ENCODE results near the gene PRR5L.

PRR5L gene

GRCh38 chr11:36264011-36264972, 31.8 kb upstream of the PRR5L start:
- no peak overlapping the region for H3K9ac ChIP-seq (ENCODE audit: low read depth in 1 of 2, low read length in 2 of 2)
- peaks cover 0 to 2% of the 10 kb centered on the region in 2 donors for H3K27me3 ChIP-seq (ENCODE audit: control insufficient read depth in 1 of 2, insufficient read depth in 2 of 2, low read length in 2 of 2)
- no peak overlapping the region for H3K4me3 ChIP-seq (ENCODE audit: low read depth in 1 of 2, low read length in 2 of 2)
- no peaks in the 10 kb centered on the region for H3K4me1 ChIP-seq (ENCODE audit: control insufficient read depth in 1 of 2, insufficient read depth in 2 of 2, low read length in 2 of 2)
- H3K9me3 ChIP-seq (ENCODE audit: control insufficient read depth in 1 of 2, low read length in 2 of 2), result no peaks in the 10 kb centered on the region
- H3K36me3 ChIP-seq (ENCODE audit: control insufficient read depth in 1 of 2, insufficient read depth in 2 of 2, low read length in 2 of 2), result no peaks in the 10 kb centered on the region
- H3K27ac ChIP-seq (ENCODE audit: low read depth, low read length), result no peak overlapping the region

GRCh38 chr11:36264973-36265344, 31.1 kb upstream of the PRR5L start:
- H3K27me3 ChIP-seq (ENCODE audit: control insufficient read depth in 1 of 2, insufficient read depth in 2 of 2, low read length in 2 of 2), result peaks cover 0 to 2% of the 10 kb centered on the region in 2 donors
- no peaks in the 10 kb centered on the region for H3K9me3 ChIP-seq (ENCODE audit: control insufficient read depth in 1 of 2, low read length in 2 of 2)
- no peaks in the 10 kb centered on the region for H3K36me3 ChIP-seq (ENCODE audit: control insufficient read depth in 1 of 2, insufficient read depth in 2 of 2, low read length in 2 of 2)
- H3K4me3 ChIP-seq (ENCODE audit: low read depth in 1 of 2, low read length in 2 of 2), result no peak overlapping the region
- no peak overlapping the region for H3K27ac ChIP-seq (ENCODE audit: low read depth, low read length)
- no peaks in the 10 kb centered on the region for H3K4me1 ChIP-seq (ENCODE audit: control insufficient read depth in 1 of 2, insufficient read depth in 2 of 2, low read length in 2 of 2)
- H3K9ac ChIP-seq (ENCODE audit: low read depth in 1 of 2, low read length in 2 of 2), result no peak overlapping the region

GRCh38 chr11:36265793-36266628, 30.1 kb upstream of the PRR5L start:
- Histone ChIP-seq H3K27ac (ENCODE audit: low read depth, low read length) (no peak overlapping the region), H3K9me3 (ENCODE audit: control insufficient read depth in 1 of 2, low read length in 2 of 2) (no peaks in the 10 kb centered on the region), H3K4me1 (ENCODE audit: control insufficient read depth in 1 of 2, insufficient read depth in 2 of 2, low read length in 2 of 2) (no peaks in the 10 kb centered on the region), H3K27me3 (ENCODE audit: control insufficient read depth in 1 of 2, insufficient read depth in 2 of 2, low read length in 2 of 2) (peaks cover 0 to 2% of the 10 kb centered on the region in 2 donors), H3K4me3 (ENCODE audit: low read depth in 1 of 2, low read length in 2 of 2) (no peak overlapping the region), H3K36me3 (ENCODE audit: control insufficient read depth in 1 of 2, insufficient read depth in 2 of 2, low read length in 2 of 2) (peaks cover 0 to under 1% of the 10 kb centered on the region in 2 donors), H3K9ac (ENCODE audit: low read depth in 1 of 2, low read length in 2 of 2) (no peak overlapping the region)

- H3K27ac ChIP-seq (ENCODE audit: low read depth, low read length), result no peak overlapping the region
- H3K4me3 ChIP-seq (ENCODE audit: low read depth in 1 of 2, low read length in 2 of 2), result no peak overlapping the region
- H3K9me3 ChIP-seq (ENCODE audit: control insufficient read depth in 1 of 2, low read length in 2 of 2), result no peaks in the 10 kb centered on the region
- no peaks in the 10 kb centered on the region for H3K4me1 ChIP-seq (ENCODE audit: control insufficient read depth in 1 of 2, insufficient read depth in 2 of 2, low read length in 2 of 2)
- H3K36me3 ChIP-seq (ENCODE audit: control insufficient read depth in 1 of 2, insufficient read depth in 2 of 2, low read length in 2 of 2), result peaks cover 0 to 8% of the 10 kb centered on the region in 2 donors
- H3K9ac ChIP-seq (ENCODE audit: low read depth in 1 of 2, low read length in 2 of 2), result no peak overlapping the region
- H3K27me3 ChIP-seq (ENCODE audit: control insufficient read depth in 1 of 2, insufficient read depth in 2 of 2, low read length in 2 of 2), result peaks cover 0 to 2% of the 10 kb centered on the region in 2 donors
Observed at GRCh38 chr11:36266767-36267166, 29.3 kb upstream of the PRR5L start.

- Histone ChIP-seq H3K9ac (ENCODE audit: low read depth in 1 of 2, low read length in 2 of 2) (no peak overlapping the region), H3K27ac (ENCODE audit: low read depth, low read length) (no peak overlapping the region), H3K27me3 (ENCODE audit: control insufficient read depth in 1 of 2, insufficient read depth in 2 of 2, low read length in 2 of 2) (no peaks in the 10 kb centered on the region), H3K36me3 (ENCODE audit: control insufficient read depth in 1 of 2, insufficient read depth in 2 of 2, low read length in 2 of 2) (peaks cover 9 to 24% of the 10 kb centered on the region in 2 donors), H3K4me1 (ENCODE audit: control insufficient read depth in 1 of 2, insufficient read depth in 2 of 2, low read length in 2 of 2) (no peaks in the 10 kb centered on the region), H3K9me3 (ENCODE audit: control insufficient read depth in 1 of 2, low read length in 2 of 2) (no peaks in the 10 kb centered on the region), H3K4me3 (ENCODE audit: low read depth in 1 of 2, low read length in 2 of 2) (no peak overlapping the region)
Observed at GRCh38 chr11:36268337-36268985, 27.6 kb upstream of the PRR5L start.

GRCh38 chr11:36270701-36271100, 25.4 kb upstream of the PRR5L start:
- H3K36me3 ChIP-seq (ENCODE audit: control insufficient read depth in 1 of 2, insufficient read depth in 2 of 2, low read length in 2 of 2), result peaks cover 19 to 39% of the 10 kb centered on the region in 2 donors
- no peaks in the 10 kb centered on the region for H3K27me3 ChIP-seq (ENCODE audit: control insufficient read depth in 1 of 2, insufficient read depth in 2 of 2, low read length in 2 of 2)
- no peaks in the 10 kb centered on the region for H3K4me1 ChIP-seq (ENCODE audit: control insufficient read depth in 1 of 2, insufficient read depth in 2 of 2, low read length in 2 of 2)
- no peaks in the 10 kb centered on the region for H3K9me3 ChIP-seq (ENCODE audit: control insufficient read depth in 1 of 2, low read length in 2 of 2)
- no peak overlapping the region for H3K27ac ChIP-seq (ENCODE audit: low read depth, low read length)
- no peak overlapping the region for H3K9ac ChIP-seq (ENCODE audit: low read depth in 1 of 2, low read length in 2 of 2)
- no peak overlapping the region for H3K4me3 ChIP-seq (ENCODE audit: low read depth in 1 of 2, low read length in 2 of 2)

- Histone ChIP-seq H3K36me3 (ENCODE audit: control insufficient read depth in 1 of 2, insufficient read depth in 2 of 2, low read length in 2 of 2) (peaks cover 26 to 49% of the 10 kb centered on the region in 2 donors), H3K4me1 (ENCODE audit: control insufficient read depth in 1 of 2, insufficient read depth in 2 of 2, low read length in 2 of 2) (no peaks in the 10 kb centered on the region), H3K27me3 (ENCODE audit: control insufficient read depth in 1 of 2, insufficient read depth in 2 of 2, low read length in 2 of 2) (no peaks in the 10 kb centered on the region), H3K27ac (ENCODE audit: low read depth, low read length) (no peak overlapping the region), H3K9ac (ENCODE audit: low read depth in 1 of 2, low read length in 2 of 2) (no peak overlapping the region), H3K4me3 (ENCODE audit: low read depth in 1 of 2, low read length in 2 of 2) (no peak overlapping the region), H3K9me3 (ENCODE audit: control insufficient read depth in 1 of 2, low read length in 2 of 2) (no peaks in the 10 kb centered on the region)
Observed at GRCh38 chr11:36271794-36272407, 24.2 kb upstream of the PRR5L start.

GRCh38 chr11:36273110-36273509, 23.0 kb upstream of the PRR5L start:
- Histone ChIP-seq H3K27me3 (ENCODE audit: control insufficient read depth in 1 of 2, insufficient read depth in 2 of 2, low read length in 2 of 2) (no peaks in the 10 kb centered on the region), H3K9me3 (ENCODE audit: control insufficient read depth in 1 of 2, low read length in 2 of 2) (no peaks in the 10 kb centered on the region), H3K4me1 (ENCODE audit: control insufficient read depth in 1 of 2, insufficient read depth in 2 of 2, low read length in 2 of 2) (no peaks in the 10 kb centered on the region), H3K9ac (ENCODE audit: low read depth in 1 of 2, low read length in 2 of 2) (no peak overlapping the region), H3K36me3 (ENCODE audit: control insufficient read depth in 1 of 2, insufficient read depth in 2 of 2, low read length in 2 of 2) (peaks cover 26 to 54% of the 10 kb centered on the region in 2 donors), H3K4me3 (ENCODE audit: low read depth in 1 of 2, low read length in 2 of 2) (no peak overlapping the region), H3K27ac (ENCODE audit: low read depth, low read length) (no peak overlapping the region)

- Histone ChIP-seq H3K27ac (ENCODE audit: low read depth, low read length) (no peak overlapping the region), H3K9ac (ENCODE audit: low read depth in 1 of 2, low read length in 2 of 2) (no peak overlapping the region), H3K36me3 (ENCODE audit: control insufficient read depth in 1 of 2, insufficient read depth in 2 of 2, low read length in 2 of 2) (peaks cover 31 to 65% of the 10 kb centered on the region in 2 donors), H3K27me3 (ENCODE audit: control insufficient read depth in 1 of 2, insufficient read depth in 2 of 2, low read length in 2 of 2) (no peaks in the 10 kb centered on the region), H3K9me3 (ENCODE audit: control insufficient read depth in 1 of 2, low read length in 2 of 2) (no peaks in the 10 kb centered on the region), H3K4me1 (ENCODE audit: control insufficient read depth in 1 of 2, insufficient read depth in 2 of 2, low read length in 2 of 2) (no peaks in the 10 kb centered on the region), H3K4me3 (ENCODE audit: low read depth in 1 of 2, low read length in 2 of 2) (no peak overlapping the region)
Observed at GRCh38 chr11:36274414-36274813, 21.7 kb upstream of the PRR5L start.
